Measurements from ENCODE around the gene VCP.

VCP gene

DNA sequence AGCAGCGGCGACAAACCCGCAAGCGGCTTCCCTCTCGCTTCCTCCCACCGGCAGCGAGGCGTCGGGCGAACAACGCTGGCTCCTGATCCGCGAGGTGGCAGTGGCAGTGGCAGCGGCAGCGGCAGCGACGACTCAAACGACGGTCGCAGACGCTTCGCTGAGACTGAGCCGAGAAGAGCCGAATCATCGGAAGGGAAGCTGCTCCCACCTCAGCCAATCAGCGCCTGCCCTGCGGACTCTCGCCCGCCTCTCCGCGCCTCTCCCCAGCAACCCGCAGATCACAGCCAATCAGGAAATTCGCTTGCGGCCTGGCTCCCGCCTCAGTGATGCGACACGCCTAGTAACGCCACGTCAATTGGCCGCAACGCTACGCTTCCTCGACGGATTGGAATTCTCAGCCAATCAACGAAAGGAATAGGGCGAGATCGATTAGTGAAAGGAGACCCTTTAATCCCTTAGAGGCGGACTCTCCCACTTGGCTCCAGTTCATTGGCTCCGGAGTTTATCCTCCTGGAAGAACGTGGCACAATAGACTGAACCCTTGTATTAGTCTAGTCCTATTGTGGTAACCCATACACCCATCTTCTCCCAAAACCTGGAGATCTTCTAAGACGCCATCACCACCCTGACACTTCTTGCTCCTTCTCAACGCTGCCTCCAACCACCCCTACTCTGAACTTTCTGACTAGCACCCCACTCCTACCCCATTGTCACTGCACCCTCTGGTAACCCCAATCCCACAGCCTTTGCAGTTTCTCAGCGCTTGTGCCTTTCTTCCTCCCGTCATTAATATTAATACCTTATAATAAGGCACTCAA is at the start of gene VCP:
Gene VCP (minus strand): TSS at position 165 of the 818 bp plus-strand sequence. CDS start 272 bp downstream, outside the sequence.
- DNase-seq, result peak; percentile 95 to 97

DNA sequence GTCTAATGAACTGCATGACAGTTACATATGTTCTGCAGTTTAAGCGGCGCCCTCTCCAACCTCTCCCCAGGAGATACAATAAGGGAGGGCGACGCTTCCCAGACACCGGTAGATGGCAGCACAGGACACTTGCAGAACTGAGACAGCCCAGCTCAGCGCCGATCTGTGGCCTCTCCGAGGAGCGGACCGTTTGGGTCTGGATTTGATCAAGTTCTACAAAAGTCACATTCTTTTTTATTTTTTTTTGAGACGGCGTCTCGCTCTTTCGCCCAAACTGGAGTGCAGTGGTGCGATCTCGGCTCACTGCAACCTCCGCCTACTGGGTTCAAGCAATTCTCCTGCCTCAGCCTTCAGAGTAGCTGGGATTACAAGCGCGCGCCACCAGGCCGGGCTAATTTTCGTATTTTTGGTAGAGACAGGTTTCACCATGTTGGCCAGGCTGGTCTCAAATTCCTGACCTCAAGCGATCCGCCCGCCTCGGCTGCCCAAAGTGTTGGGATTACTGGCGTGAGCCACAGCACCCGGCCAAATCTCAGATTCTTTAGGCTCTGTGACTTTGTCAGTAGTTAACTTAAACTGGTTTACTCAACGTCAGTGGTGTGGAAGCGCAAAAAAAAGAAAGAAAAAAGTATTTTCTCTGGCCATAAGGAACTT is 44.6 kb upstream of the VCP start:
- DNase-seq, result peak; percentile 84 to 87

DNA sequence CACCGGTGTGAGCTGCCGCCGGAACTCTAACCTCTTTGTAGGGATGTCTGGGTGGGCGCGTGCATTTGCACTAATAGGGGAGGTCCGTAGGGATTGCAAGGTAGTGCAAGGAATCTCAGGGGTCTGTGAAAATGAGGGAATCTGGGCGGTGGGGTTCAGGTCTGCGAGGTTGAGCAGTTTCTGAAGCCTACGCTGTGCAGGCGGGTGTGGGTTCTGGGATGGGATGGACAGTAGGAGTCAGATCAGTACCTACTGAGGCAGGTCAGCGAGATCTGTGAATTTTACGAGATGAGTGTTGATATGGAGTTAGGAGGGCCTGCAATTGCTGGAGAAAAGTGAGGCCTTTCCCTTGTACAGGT is 44.1 kb upstream of the VCP start:
- DNase-seq, result no peak

DNA sequence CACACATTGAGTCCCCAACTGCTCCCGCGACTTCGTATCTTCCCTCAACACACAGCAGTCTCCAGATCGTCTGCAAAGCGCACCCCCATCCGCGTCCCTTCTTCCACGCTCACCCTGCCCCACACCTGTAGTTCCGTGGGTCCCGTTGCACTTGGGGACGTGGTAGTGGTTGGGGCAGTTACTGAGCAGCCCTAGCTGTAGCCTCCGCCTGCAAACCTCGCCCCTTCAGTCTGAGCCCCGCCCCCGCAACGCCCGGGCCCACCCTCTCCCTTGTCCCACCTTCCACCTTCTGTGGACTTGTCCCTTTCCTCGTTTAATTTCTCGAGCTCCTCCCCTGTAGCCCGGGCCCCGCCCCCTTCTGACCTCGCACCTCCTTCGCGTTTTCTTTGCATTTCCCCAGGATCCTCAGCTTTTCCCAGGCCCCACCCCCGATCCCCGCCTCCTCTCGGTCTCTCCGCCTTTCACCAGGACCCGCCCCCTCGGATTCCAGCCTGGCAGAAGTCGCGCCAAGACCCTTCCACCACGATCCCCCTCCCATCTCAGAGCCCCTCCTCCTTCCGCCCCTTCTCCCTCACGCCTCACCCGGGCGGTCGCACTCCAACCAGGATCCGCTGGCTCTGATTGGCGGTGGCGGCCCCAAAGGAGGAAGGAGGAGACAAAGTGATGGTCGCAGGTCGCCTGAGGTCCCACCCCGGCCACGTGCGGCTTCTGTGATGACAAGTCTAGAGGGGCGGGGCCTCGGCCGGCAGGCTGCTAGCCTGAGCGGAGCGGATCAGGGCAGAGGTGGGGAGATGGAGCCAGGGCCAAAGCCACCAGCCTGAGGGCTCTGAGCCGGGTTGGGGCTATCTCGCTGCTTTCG is 43.5 kb upstream of the VCP start, which contains the start of gene ATOSB:
Gene ATOSB (minus strand): TSS at position 183 of the 859 bp plus-strand sequence. CDS start 7,588 bp downstream, outside the sequence.
- peak; percentile 94 to 95 for DNase-seq

DNA sequence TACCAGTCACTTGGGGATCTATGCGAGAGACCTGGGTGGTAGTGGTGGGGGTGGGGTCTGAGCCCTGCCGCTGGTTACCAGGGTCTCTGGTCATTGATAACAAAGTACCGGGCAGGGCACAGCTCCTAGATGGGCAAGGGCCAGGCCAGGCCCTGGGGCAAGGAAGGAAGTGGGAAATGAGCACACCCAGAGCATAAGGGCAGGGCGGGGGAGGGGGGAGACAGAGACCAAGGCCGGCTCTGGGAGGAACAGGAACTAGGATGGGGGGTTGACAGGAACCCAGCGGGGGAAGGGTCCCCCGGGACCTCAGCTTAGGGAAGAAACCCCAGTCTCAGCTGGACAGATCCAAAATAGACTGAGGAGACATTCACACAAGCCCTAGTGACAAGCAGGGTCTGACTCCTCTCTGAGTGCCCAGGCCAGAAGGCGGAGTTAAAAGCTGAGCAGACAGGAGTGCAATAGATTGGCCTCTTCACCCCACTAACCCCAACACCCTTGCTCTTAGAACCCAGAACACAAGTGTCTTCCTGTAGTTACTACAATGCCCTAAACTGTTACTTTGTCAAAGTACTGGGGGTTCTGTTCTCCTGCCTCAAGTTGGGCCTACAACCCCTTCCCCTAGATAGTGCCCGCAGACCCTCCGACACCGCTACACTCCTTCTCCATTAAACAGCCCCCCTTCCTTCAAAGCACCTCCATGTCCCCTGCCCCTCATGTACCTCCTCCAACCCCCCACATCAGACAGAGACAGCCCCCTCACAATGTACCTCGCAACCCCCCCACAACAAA is 42.6 kb upstream of the VCP start:
- DNase-seq, result peak; percentile 49 to 59

DNA sequence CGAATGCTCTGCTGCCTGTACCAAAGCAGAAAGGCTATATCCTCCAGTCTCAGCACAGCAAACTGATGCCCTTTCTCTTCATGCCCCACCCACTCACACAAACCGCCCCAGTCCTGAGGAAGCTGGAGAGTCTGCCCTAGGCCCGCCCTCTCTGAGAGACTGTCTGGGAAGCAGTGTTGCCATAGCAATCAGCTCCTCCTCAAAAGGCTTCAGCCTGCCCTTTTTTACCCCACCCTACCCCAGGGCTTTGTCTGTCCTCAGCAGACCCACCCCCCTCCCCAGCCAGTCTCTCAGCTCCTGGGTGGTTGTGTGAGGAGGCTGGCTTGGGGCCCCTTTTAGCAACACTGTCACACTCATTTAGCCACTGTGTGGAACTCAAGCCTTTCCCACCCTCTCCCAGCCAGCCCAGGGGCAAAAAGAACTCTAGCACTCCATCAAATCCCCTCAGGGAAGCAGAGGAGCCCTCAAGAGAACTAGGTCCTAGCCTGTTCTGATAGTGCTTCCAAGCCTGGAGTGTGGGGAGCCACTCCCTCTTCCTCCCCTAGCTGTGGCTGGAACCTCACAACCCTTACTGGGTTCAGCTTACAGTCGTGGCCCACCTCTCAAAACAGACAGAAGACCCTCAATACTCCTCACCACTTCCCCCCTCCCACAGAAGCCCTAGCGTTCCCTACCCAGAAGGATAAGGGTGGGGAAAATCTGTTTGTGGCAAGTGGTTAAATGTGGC is 41.9 kb upstream of the VCP start:
- DNase-seq, result peak; percentile 72 to 76

DNA sequence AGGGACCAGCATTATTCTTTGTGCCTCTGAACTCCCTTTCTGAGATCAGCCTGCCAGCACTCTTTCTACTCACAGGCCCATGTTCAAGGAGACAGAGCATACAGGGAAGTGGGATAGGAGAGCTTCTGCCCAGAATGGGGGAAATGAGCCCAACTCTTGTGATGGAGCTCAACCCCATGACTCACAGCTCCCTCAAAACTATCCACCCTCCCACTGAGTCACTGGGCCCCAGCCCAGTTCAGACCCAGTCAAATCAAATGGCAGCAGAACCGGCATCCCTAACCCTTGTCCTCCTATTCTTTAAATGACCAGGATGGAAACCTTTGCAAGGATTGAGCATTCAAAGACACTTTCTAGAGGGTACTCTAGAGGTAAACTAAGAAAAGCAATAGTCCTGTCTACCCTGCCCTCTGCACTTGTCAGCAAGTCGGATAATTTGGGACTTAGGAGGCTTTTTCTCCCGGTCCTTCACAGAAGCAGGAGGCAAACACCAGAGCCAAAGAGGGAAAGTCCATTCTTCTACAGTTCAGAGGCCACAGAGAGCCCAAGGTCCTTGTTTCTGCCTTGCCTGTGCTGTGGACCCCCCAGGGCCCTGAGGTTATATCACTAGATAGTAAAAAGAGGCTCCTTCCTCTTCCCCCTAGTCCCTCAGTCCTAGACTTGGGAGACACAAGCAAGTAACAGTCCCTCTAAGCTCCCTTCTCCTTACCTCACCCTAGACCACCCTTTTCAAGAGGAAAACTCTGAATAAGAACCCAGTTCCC is 40.0 kb upstream of the VCP start:
- peak in 1 of 2 experiments; percentile 26 for DNase-seq

- peak; percentile 95 to 97 for DNase-seq
These were observed 38.8 kb upstream of the VCP start for GRCh38 chr9:35111001-35111933.

- peak in 1 of 2 experiments; percentile 22 for DNase-seq
These were observed 37.9 kb upstream of the VCP start for GRCh38 chr9:35110327-35110761.

- DNase-seq, result peak in 1 of 2 experiments; percentile 11
These were observed 36.6 kb upstream of the VCP start for GRCh38 chr9:35108946-35109575.

- no peak for DNase-seq
These were observed 36.0 kb upstream of the VCP start for GRCh38 chr9:35108461-35108860.

DNA sequence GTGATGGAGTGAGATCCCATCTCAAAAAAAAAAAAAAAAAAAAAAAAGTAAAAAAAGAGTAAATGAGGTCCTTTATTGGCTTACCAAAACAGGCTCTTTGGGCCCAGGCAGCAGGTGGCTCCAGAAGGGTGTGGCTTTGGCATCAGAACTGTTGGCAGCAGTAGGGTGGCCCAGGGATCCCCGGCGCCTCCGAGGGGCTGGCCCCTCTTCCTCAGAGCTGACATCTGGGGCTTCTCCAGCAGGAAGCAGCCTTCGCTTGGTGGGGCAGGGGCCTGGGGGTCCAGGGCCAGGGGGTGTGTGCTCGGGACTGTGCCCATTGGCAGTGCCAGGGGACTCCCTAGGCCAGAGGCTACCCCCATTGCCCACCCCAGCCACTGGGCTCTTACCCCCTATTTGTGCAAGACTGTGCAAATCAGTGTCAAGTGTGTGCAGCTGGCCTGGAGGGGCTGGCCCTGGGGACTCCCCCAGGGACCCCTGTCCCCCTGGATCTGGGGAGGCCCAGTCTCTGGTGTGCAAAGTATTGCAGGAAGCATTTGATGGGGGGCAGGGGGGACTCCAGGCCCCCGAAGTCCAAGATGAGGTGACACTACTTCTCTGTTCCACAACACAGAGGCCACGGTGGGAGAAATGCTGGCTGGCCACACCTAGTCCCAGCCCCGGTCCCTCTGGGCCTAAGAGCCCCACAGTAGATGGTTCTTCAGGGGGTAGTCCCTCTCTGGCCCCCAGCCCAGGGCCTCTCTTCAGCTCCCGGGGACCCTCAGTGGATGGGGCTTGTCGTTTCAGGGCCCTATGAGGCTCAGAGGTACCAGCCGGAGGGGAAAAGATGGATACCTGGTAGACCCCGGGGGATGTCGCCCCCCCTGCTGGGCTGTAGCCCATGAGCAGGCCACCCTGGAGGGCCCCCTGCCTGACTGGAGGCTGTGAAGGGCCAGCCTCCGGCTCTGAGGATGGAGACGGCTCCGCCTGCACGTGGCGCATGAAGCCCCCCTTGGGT is 35.2 kb upstream of the VCP start:
- peak in 1 of 2 experiments; percentile 13 for DNase-seq

GRCh38 chr9:35106343-35106730 is 33.9 kb upstream of the VCP start:
- DNase-seq, result no peak

DNA sequence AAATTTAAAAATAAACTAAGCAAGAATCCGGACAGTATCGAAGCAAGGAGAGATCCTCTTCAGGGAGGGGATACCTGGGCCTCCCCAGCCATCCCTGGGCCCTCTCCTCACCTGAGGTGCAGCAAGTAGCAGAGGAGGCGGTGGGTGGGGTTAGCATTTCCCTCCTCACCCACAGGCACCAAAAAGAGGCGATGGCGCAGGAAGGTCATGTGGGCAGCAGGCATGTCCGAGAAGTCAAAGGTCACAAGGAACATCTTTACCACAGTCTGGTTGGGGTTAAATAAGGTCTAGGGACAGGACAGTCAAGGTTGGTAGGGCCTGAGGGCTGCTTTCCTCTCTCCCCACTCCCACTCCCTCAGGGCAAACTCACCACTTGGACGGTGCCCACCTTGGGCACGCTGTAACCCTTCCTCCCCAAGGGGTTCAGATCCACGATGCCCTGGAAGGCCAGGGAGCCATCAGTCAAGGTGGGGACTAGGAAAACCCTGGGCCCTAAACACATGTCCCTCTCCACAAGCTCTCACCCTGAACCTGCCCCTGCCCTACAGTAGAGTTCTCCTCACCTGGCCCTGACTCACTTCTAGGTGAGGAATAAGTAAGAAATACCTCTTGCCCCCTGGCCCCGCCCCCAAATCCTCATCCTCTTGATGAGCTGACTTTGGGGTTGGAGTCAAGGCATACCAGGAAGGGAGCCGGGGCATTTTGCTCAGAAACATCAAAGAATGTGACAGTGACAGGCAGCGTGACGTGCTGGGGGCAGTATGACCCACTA is 33.3 kb upstream of the VCP start:
- DNase-seq, result no peak

DNA sequence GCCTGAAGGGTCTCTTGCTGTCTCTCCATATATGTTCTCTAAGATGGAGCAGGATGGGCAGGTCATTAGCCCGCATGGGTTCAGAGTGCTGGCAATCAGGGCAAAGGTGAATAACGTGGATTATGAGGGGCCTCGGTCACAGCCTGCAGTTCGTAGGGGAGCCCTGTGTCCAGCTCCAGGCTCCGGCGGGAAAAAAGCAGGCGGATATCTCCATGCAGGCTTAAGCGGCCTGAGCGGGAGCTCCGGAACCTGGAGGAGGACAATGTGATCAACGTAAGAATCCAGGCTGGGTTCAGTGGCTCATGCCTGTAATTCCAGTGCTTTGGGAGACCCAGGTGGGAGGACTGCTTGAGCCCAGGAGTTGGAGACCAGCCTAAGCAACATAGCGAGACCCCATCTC is 32.7 kb upstream of the VCP start:
- DNase-seq, result no peak

- DNase-seq, result no peak
These were observed 32.2 kb upstream of the VCP start for GRCh38 chr9:35104586-35104985.

GRCh38 chr9:35103660-35104191 is 31.3 kb upstream of the VCP start:
- DNase-seq, result no peak

All from activated T-cell treated with anti-CD3 and anti-CD28 coated beads, Interleukin-2, amount 50 U/mL, for 48 hours (primary cell).